Osteoblast (primary cell): ENCODE results near the gene CACNA1D. TPM values are rescaled to one million over a fixed set of nuclear protein-coding genes. Genes with fewer than 3 reads are reported as not detected.

Experiments used
- DNase-seq: peaks from one replicate; pipeline ENCODE4 v3.0.0; 2011; ENCODE audit warnings: low spot score, mixed read lengths; ENCODE audit not compliant: insufficient read length; ENCODE audit errors: missing footprints
- H2AFZ ChIP-seq: 2 replicates; pipeline ENCODE4 v1.6.0; 2011; ENCODE audit warnings: mild to moderate bottlenecking, low read length
- H3K27ac ChIP-seq: 2 replicates; pipeline ENCODE4 v1.5.1; 2011; ENCODE audit warnings: mild to moderate bottlenecking, low read depth, low read length, moderate library complexity
- H3K27me3 ChIP-seq: 2 replicates; pipeline ENCODE4 v1.6.0; 2012; ENCODE audit warnings: mild to moderate bottlenecking, control low read depth, inconsistent platforms, low read length, moderate library complexity; ENCODE audit not compliant: insufficient read depth
- H3K36me3 ChIP-seq: 2 replicates; pipeline ENCODE4 v1.5.1; 2011; ENCODE audit warnings: mild to moderate bottlenecking, low read length, control low read depth, moderate library complexity; ENCODE audit not compliant: insufficient read depth
- H3K4me1 ChIP-seq: 2 replicates; pipeline ENCODE4 v1.5.1; 2011; ENCODE audit warnings: mild to moderate bottlenecking, low read length, control low read depth, moderate library complexity; ENCODE audit not compliant: insufficient read depth
- H3K4me2 ChIP-seq: 2 replicates; pipeline ENCODE4 v1.6.0; 2011; ENCODE audit warnings: mild to moderate bottlenecking, low read length; ENCODE audit not compliant: insufficient read depth
- H3K4me3 ChIP-seq: fragments of 200-600 bp; sonication (generic); 3 replicates; pipeline ENCODE4 v1.5.1; 2012; ENCODE audit warnings: mild to moderate bottlenecking, low read length, inconsistent platforms; ENCODE audit not compliant: insufficient read depth
- H3K79me2 ChIP-seq: 2 replicates; pipeline ENCODE4 v1.6.0; 2012; ENCODE audit warnings: mild to moderate bottlenecking, low read length, control low read depth, inconsistent platforms; ENCODE audit not compliant: insufficient read depth
- H3K9me3 ChIP-seq: 2 replicates; pipeline ENCODE4 v1.5.1; 2011; ENCODE audit warnings: low read depth, low read length, control low read depth
- H4K20me1 ChIP-seq: 2 replicates; pipeline ENCODE4 v1.6.0; 2012; ENCODE audit warnings: mild to moderate bottlenecking, low read length, control low read depth; ENCODE audit not compliant: insufficient read depth
- total RNA-seq: library from RNA; depleted of rRNA; stranded (reverse); fragments of >200 nt; gene quantifications from 2 replicates; pipeline ENCODE4 v1.2.3, GENCODE V29; 2012
- TF ChIP-seq, protein P1 (sequence below): IDR thresholded peaks from 2 replicates; pipeline ENCODE4 v1.5.1; 2011; ENCODE audit warnings: mild to moderate bottlenecking, low read depth, low read length, moderate library complexity; ENCODE audit errors: extremely low read depth

CACNA1D gene
- total RNA-seq, 1 donor, result under 0.01 TPM

DNA sequence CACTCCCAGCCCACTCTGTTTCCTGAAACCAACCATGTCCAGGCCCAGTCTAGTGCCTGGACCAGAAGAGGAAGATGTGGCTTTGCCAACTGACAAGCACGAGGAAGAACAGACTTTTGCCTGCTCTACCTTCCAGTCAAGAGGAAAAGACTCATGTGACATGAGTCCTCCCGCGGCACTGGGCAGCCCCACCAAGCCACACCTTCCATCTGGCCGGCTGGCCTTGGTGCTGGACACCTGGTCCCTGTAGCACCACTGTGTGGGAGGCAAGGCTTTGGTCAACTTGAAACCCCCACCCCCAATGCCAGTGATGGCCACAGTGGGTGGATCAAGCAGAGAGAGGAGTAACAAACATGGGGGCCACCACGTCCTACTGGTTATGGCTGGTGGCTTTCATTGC is 339.3 kb downstream of the CACNA1D start:
- H3K27me3 ChIP-seq, result no peaks in the 10 kb centered on the region
- H3K27ac ChIP-seq, result no peak overlapping the region
- TF ChIP-seq, protein P1, sequence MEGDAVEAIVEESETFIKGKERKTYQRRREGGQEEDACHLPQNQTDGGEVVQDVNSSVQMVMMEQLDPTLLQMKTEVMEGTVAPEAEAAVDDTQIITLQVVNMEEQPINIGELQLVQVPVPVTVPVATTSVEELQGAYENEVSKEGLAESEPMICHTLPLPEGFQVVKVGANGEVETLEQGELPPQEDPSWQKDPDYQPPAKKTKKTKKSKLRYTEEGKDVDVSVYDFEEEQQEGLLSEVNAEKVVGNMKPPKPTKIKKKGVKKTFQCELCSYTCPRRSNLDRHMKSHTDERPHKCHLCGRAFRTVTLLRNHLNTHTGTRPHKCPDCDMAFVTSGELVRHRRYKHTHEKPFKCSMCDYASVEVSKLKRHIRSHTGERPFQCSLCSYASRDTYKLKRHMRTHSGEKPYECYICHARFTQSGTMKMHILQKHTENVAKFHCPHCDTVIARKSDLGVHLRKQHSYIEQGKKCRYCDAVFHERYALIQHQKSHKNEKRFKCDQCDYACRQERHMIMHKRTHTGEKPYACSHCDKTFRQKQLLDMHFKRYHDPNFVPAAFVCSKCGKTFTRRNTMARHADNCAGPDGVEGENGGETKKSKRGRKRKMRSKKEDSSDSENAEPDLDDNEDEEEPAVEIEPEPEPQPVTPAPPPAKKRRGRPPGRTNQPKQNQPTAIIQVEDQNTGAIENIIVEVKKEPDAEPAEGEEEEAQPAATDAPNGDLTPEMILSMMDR, result no peak
- no peaks in the 10 kb centered on the region for H4K20me1 ChIP-seq
- H3K9me3 ChIP-seq, result no peaks in the 10 kb centered on the region
- no peak overlapping the region for H3K4me3 ChIP-seq
- H2AFZ ChIP-seq, result no peak overlapping the region
- H3K4me2 ChIP-seq, result no peak overlapping the region
- no peaks in the 10 kb centered on the region for H3K79me2 ChIP-seq
- H3K4me1 ChIP-seq, result no peaks in the 10 kb centered on the region
- DNase-seq, result no peak
- no peaks in the 10 kb centered on the region for H3K36me3 ChIP-seq

DNA sequence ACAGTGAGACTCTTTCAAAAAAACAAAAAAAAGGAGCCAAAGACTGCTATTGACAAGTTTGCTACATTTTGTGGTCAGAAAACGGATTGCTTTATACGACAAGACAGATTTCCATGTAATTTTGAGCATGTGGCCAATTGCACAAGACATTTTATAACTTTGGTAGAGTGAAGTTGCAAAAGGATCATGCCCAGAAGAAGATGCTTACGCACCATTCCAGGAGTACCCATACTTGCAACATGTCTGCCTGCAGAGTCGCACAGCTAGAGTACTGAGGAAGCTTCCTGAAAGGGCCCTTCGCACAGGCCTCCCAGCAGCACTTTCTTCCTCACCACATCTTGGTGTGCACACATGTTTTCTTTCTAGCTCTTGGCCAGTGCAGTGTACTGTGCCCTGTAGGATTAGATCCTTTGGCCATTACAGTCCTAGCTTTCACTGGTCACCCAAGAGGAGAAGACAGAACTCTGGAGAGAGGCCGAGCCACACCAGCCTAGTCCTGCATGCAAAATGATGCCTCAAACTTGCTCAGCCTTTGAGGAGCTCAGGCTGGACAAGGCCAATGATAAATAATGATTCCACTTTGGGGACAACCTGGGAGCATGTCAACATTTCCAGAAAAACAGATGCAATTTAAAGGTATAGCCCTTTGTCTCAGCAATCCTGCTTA is 340.2 kb downstream of the CACNA1D start:
- Histone ChIP-seq H3K27ac (no peak overlapping the region), H3K27me3 (no peaks in the 10 kb centered on the region), H3K4me3 (no peak overlapping the region), H4K20me1 (no peaks in the 10 kb centered on the region), H3K36me3 (no peaks in the 10 kb centered on the region), H3K4me1 (no peaks in the 10 kb centered on the region), H3K79me2 (no peaks in the 10 kb centered on the region), H3K4me2 (no peak overlapping the region), H3K9me3 (no peaks in the 10 kb centered on the region), H2AFZ (no peak overlapping the region)
- TF ChIP-seq, protein P1, result no peak
- DNase-seq, result no peak

DNA sequence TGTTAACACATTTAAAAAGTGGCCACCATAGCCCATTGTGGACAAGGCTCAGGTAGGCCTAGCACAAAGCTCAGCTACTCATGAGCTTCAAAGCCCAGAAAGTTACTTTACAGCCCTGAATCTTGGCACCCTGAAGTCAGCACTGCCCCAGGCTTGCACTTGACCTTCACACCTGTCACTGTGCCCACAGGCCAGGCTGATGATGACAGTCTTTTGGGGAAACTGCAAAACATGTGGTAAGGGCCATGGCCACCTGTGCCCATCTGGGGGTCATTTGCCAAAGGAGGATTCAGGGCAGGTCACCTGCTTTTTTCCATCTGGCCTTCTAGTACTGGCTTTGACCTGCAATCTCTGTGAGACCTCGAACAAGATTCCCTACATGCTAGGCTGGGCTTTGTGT is 340.8 kb downstream of the CACNA1D start:
- Histone ChIP-seq H3K27ac (no peak overlapping the region), H3K9me3 (no peaks in the 10 kb centered on the region), H4K20me1 (no peaks in the 10 kb centered on the region), H3K27me3 (no peaks in the 10 kb centered on the region), H3K79me2 (no peaks in the 10 kb centered on the region), H2AFZ (no peak overlapping the region), H3K4me1 (no peaks in the 10 kb centered on the region), H3K4me3 (no peak overlapping the region), H3K36me3 (no peaks in the 10 kb centered on the region), H3K4me2 (no peak overlapping the region)
- no peak for DNase-seq
- TF ChIP-seq, protein P1, result no peak

DNA sequence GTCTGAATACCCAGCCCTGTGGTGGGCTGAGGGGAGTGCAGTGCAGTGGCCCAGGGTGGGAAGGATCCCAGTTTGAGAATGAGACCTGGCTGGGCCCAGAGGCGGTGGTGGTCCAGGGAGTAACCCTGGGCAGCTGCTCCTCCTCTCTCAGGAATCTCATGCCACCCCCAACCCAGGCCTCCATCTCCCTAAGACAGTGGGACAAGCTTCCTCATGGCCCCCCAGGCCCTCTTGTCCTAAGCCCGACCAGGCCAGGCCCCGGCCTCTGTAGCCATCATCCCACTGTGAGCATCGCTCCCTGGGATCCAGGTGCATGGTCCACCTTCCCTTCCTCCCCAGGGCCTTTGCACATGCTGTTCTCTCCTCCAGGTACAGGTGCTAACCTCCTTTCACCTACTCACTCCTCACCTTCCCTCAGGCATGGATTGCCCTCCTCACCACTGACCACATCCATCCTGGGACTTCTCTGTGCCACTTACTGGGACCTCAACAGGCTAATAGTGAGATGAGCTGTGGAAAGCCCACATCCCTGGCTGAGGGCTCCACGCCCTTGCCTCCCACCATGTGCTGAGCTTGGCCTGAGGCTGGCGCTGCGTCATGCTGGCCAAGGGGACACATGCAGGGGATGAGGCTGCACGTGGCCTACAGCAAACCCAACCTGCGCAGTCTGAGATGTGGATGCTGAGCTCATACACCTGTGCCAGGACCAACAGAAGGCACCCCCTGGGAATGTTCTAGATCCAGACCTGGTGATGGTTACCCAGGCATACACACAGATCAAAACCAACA is 341.9 kb downstream of the CACNA1D start:
- no peaks in the 10 kb centered on the region for H4K20me1 ChIP-seq
- no peaks in the 10 kb centered on the region for H3K27me3 ChIP-seq
- no peaks in the 10 kb centered on the region for H3K4me1 ChIP-seq
- H3K4me2 ChIP-seq, result no peak overlapping the region
- H3K79me2 ChIP-seq, result no peaks in the 10 kb centered on the region
- no peaks in the 10 kb centered on the region for H3K9me3 ChIP-seq
- no peak for DNase-seq
- no peaks in the 10 kb centered on the region for H3K36me3 ChIP-seq
- no peak overlapping the region for H2AFZ ChIP-seq
- no peak overlapping the region for H3K4me3 ChIP-seq
- H3K27ac ChIP-seq, result no peak overlapping the region
- TF ChIP-seq, protein P1, result no peak
